WERI-Rb-1 (cell line): ENCODE data around the gene IL10.

ENCODE experiments used
- DNase-seq: peaks from one replicate; pipeline ENCODE4 v3.0.0-alpha.2; 2020
- H3K27ac ChIP-seq: fragments of 250-450 bp; sonication (Bioruptor Pico); 2 replicates; pipeline ENCODE4 v1.5.1; 2020; ENCODE audit warnings: mild to moderate bottlenecking, moderate library complexity
- H3K27me3 ChIP-seq: fragments of 250-450 bp; sonication (Bioruptor Pico); 2 replicates; pipeline ENCODE4 v1.5.1; 2021; ENCODE audit warnings: mild to moderate bottlenecking, low read depth, moderate library complexity; ENCODE audit not compliant: insufficient read depth, severe bottlenecking
- H3K36me3 ChIP-seq: fragments of 250-450 bp; sonication (Bioruptor Pico); 2 replicates; pipeline ENCODE4 v1.5.1; 2020; ENCODE audit warnings: mild to moderate bottlenecking, moderate library complexity
- H3K4me3 ChIP-seq: 2 replicates; pipeline ENCODE4 v1.5.1; 2011; ENCODE audit warnings: low read depth, mild to moderate bottlenecking, control low read depth, low read length
- H3K9me3 ChIP-seq: fragments of 250-450 bp; sonication (Bioruptor Pico); 2 replicates; pipeline ENCODE4 v1.5.1; 2021; ENCODE audit warnings: mild to moderate bottlenecking, moderate library complexity; ENCODE audit not compliant: severe bottlenecking
- TF ChIP-seq, protein P1 (sequence below): IDR thresholded peaks from 2 replicates; pipeline ENCODE4 v1.5.1; 2011; ENCODE audit warnings: low read depth, mild to moderate bottlenecking, control low read depth, inconsistent platforms, low read length

The IL10 gene

DNA sequence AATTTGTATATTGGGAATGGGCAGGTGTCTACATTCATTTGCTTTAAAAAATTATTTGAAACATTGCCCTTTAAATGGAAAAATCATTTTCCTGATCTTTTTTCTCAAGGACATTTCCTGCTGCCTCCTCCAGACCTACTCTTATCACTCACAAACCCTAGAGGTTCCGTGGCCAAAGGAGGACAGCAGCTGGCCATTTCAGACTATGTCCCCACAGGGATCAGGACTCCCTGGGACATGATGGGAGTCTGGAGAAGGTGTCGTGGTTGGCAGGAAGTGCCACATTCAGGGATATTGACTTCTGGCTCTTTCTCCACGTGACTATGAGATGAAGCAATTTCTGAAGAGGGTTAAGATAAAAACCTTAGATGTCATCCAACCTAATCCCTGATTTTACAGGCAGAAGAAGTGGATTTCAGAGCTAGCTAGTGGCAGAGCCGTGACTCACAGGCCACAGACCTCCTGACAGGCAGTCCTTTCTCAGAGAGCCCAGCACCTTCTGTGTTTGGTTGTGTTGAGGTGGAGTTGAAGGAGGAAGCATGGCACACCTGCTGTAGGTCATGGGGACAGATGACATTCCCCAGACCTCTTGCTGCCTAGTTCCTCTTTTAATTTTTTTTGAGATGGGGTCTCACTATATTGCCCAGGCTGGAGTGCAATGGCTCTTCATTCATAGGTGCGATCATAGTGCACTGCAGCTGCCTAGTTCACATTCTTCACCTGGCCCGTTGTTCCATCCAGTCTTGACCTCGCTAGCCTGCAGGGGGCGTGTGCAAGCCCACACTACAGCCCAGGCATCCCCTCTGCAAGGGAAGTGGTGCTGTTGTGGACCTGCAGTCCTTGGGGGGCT, 25.5 kb upstream of the IL10 start:
- Histone ChIP-seq H3K9me3 (peaks cover 4% of the 10 kb centered on the region), H3K4me3 (no peak overlapping the region), H3K36me3 (no peaks in the 10 kb centered on the region), H3K27ac (no peak overlapping the region), H3K27me3 (peaks cover 98% of the 10 kb centered on the region)
- TF ChIP-seq, protein P1, sequence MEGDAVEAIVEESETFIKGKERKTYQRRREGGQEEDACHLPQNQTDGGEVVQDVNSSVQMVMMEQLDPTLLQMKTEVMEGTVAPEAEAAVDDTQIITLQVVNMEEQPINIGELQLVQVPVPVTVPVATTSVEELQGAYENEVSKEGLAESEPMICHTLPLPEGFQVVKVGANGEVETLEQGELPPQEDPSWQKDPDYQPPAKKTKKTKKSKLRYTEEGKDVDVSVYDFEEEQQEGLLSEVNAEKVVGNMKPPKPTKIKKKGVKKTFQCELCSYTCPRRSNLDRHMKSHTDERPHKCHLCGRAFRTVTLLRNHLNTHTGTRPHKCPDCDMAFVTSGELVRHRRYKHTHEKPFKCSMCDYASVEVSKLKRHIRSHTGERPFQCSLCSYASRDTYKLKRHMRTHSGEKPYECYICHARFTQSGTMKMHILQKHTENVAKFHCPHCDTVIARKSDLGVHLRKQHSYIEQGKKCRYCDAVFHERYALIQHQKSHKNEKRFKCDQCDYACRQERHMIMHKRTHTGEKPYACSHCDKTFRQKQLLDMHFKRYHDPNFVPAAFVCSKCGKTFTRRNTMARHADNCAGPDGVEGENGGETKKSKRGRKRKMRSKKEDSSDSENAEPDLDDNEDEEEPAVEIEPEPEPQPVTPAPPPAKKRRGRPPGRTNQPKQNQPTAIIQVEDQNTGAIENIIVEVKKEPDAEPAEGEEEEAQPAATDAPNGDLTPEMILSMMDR = peak; percentile 99
- peak; percentile 69 for DNase-seq

GRCh38 chr1:206796981-206797402, 24.7 kb upstream of the IL10 start:
- TF ChIP-seq, protein P1 = no peak
- Histone ChIP-seq H3K27me3 (peaks cover 100% of the 10 kb centered on the region), H3K4me3 (no peak overlapping the region), H3K27ac (no peak overlapping the region), H3K36me3 (no peaks in the 10 kb centered on the region), H3K9me3 (peaks cover 4% of the 10 kb centered on the region)
- no peak for DNase-seq

DNA sequence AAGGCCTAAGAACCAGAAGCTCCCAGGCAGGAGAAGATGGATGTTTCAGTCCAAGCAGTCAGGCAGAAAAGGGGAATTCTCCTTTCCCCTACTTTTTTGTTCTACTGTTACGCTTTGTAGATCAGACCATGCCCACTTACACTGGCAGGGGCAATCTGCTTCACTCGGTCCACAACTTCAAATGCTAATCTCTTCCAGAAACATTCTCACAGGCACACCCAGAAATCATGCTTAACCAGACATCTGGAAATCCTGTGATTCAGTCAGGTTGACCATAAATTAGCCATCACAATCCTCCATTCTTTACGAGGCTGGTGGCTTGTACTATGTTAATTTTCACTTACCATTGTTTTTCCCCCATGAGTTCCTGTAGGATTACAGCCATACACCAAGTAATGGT, 23.8 kb upstream of the IL10 start:
- Histone ChIP-seq H3K27me3 (peaks cover 100% of the 10 kb centered on the region), H3K4me3 (no peak overlapping the region), H3K9me3 (peaks cover 4% of the 10 kb centered on the region), H3K27ac (no peak overlapping the region), H3K36me3 (no peaks in the 10 kb centered on the region)
- no peak for DNase-seq
- TF ChIP-seq, protein P1 = no peak

GRCh38 chr1:206794294-206794908, 22.1 kb upstream of the IL10 start:
- Histone ChIP-seq H3K9me3 (peaks cover 4% of the 10 kb centered on the region), H3K27me3 (peaks cover 100% of the 10 kb centered on the region), H3K4me3 (no peak overlapping the region), H3K27ac (no peak overlapping the region), H3K36me3 (no peaks in the 10 kb centered on the region)
- no peak for DNase-seq
- TF ChIP-seq, protein P1 = no peak

DNA sequence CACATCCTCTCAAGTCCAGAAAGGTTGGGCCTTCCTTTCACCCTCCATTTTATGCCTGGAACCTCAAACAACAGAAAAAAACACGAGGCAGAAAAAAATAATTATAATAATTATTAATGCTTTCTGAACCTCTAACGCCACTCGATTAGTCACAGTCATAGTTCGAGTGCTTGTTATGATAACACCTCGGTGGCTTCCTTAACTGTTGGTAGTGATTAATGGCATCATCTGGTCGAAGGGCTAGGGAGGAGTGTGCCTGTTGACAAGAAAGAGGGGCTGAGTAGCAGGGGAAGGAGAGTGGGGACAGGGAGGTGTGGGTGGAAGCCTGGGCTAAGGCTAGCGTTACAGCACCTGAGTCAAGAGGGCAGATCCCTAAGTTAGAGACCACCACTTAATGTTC, 21.3 kb upstream of the IL10 start:
- peaks cover 4% of the 10 kb centered on the region for H3K9me3 ChIP-seq
- H3K27me3 ChIP-seq = peaks cover 100% of the 10 kb centered on the region
- DNase-seq = no peak
- no peaks in the 10 kb centered on the region for H3K36me3 ChIP-seq
- TF ChIP-seq, protein P1 = no peak
- H3K4me3 ChIP-seq = no peak overlapping the region
- H3K27ac ChIP-seq = no peak overlapping the region
